Trophoblast cell (in vitro differentiated cells and primary cell): ENCODE results near the gene ATXN1.

Experiments used
- DNase-seq, 2 donors: peaks; one replicate each; pipeline ENCODE4 v3.0.0-alpha.2; 2016
- H2AFZ ChIP-seq: 2 replicates; pipeline ENCODE4 v1.6.1; 2013; ENCODE audit warnings: low read length, moderate library complexity, mild to moderate bottlenecking; ENCODE audit not compliant: insufficient read depth, poor library complexity
- H2AK5ac ChIP-seq: 2 replicates; pipeline ENCODE4 v1.6.1; 2013; ENCODE audit warnings: mild to moderate bottlenecking, low read length
- H2BK120ac ChIP-seq: 2 replicates; pipeline ENCODE4 v1.6.1; 2013; ENCODE audit warnings: low read length, mild to moderate bottlenecking, moderate library complexity; ENCODE audit not compliant: insufficient read depth, poor library complexity
- H2BK12ac ChIP-seq: 2 replicates; pipeline ENCODE4 v1.6.1; 2013; ENCODE audit warnings: mild to moderate bottlenecking, low read length, moderate library complexity
- H2BK5ac ChIP-seq: 2 replicates; pipeline ENCODE4 v1.6.1; 2013; ENCODE audit warnings: low read length, low read depth, moderate library complexity, mild to moderate bottlenecking; ENCODE audit not compliant: poor library complexity
- H3K14ac ChIP-seq: 2 replicates; pipeline ENCODE4 v1.6.1; 2013; ENCODE audit warnings: mild to moderate bottlenecking, low read length
- H3K18ac ChIP-seq: 2 replicates; pipeline ENCODE4 v1.6.1; 2013; ENCODE audit warnings: mild to moderate bottlenecking, low read length
- H3K23ac ChIP-seq: 2 replicates; pipeline ENCODE4 v1.6.1; 2013; ENCODE audit warnings: low read length
- H3K27ac ChIP-seq: 2 replicates; pipeline ENCODE4 v1.5.1; 2013; ENCODE audit warnings: low read depth, mild to moderate bottlenecking, inconsistent platforms, low read length, moderate library complexity
- H3K27me3 ChIP-seq: 2 replicates; pipeline ENCODE4 v1.6.1; 2013; ENCODE audit warnings: inconsistent platforms, mild to moderate bottlenecking, low read length, moderate library complexity; ENCODE audit not compliant: insufficient read depth
- H3K36me3 ChIP-seq, 2 experiments: 1 replicate in 1 of 2; 2 replicates in 1 of 2; pipeline ENCODE4 v1.6.1; 2013; ENCODE audit warnings: low read length in 2 of 2, mild to moderate bottlenecking in 2 of 2, moderate library complexity in 1 of 2; ENCODE audit not compliant: insufficient read depth in 2 of 2, control insufficient read depth in 1 of 2
- H3K4ac ChIP-seq: 2 replicates; pipeline ENCODE4 v1.6.1; 2013; ENCODE audit warnings: low read depth, mild to moderate bottlenecking, low read length, moderate library complexity
- H3K4me1 ChIP-seq, 2 experiments: 1 replicate in 1 of 2; 2 replicates in 1 of 2; pipeline ENCODE4 v1.6.1; 2013; ENCODE audit warnings: low read length in 2 of 2, mild to moderate bottlenecking in 2 of 2, moderate library complexity in 1 of 2; ENCODE audit not compliant: insufficient read depth in 2 of 2, control insufficient read depth in 1 of 2
- H3K4me2 ChIP-seq: 2 replicates; pipeline ENCODE4 v1.6.1; 2013; ENCODE audit warnings: inconsistent platforms, mild to moderate bottlenecking, low read length, moderate library complexity
- H3K4me3 ChIP-seq: 2 replicates; pipeline ENCODE4 v1.5.1; 2013; ENCODE audit warnings: mild to moderate bottlenecking, low read depth, low read length, inconsistent platforms
- H3K79me1 ChIP-seq: one replicate; pipeline ENCODE4 v1.6.1; 2013; ENCODE audit warnings: low read length
- H3K79me2 ChIP-seq: 2 replicates; pipeline ENCODE4 v1.6.1; 2013; ENCODE audit warnings: low read length, mild to moderate bottlenecking; ENCODE audit not compliant: control insufficient read depth, insufficient read depth, poor library complexity
- H3K9ac ChIP-seq: 2 replicates; pipeline ENCODE4 v1.6.1; 2013; ENCODE audit warnings: mild to moderate bottlenecking, low read length
- H3K9me3 ChIP-seq: 2 replicates; pipeline ENCODE4 v1.6.1; 2013; ENCODE audit warnings: low read depth, mild to moderate bottlenecking, control low read depth, inconsistent platforms, low read length; ENCODE audit not compliant: insufficient read depth
- H4K12ac ChIP-seq: 2 replicates; pipeline ENCODE4 v1.6.1; 2013; ENCODE audit warnings: low read depth, mild to moderate bottlenecking, low read length, moderate library complexity
- H4K8ac ChIP-seq: 2 replicates; pipeline ENCODE4 v1.6.1; 2013; ENCODE audit warnings: low read depth, mild to moderate bottlenecking, low read length, moderate library complexity
- H4K91ac ChIP-seq: one replicate; pipeline ENCODE4 v1.6.1; 2013; ENCODE audit warnings: low read depth, mild to moderate bottlenecking, low read length, moderate library complexity
- WGBS: extraction: QIAGEN DNeasy Blood & Tissue Kit; methylation state at CpG from one replicate; pipeline ENCODE4 v1.1.7; 2013; ENCODE audit warnings: missing lambda C conversion rate; ENCODE audit not compliant: insufficient read length, insufficient coverage; ENCODE audit errors: extremely low coverage; 5-methylcytosine and 5-hydroxymethylcytosine counted together

The ATXN1 gene

GRCh38 chr6:16511040-16511660 is 250.1 kb downstream of the ATXN1 start:
- no peak overlapping the region for H2AK5ac ChIP-seq
- no CpG with 5 or more reads among the region's 4 CpGs for WGBS

GRCh38 chr6:16510245-16510644 is 251.0 kb downstream of the ATXN1 start:
- Histone ChIP-seq H2AFZ (no peak overlapping the region), H3K27ac (no peak overlapping the region), H2BK5ac (no peak overlapping the region), H2AK5ac (no peak overlapping the region), H3K18ac (no peak overlapping the region), H2BK12ac (no peak overlapping the region), H3K36me3 (no peaks in the 10 kb centered on the region), H3K14ac (no peak overlapping the region), H3K79me1 (no peaks in the 10 kb centered on the region), H3K4me2 (no peak overlapping the region), H3K23ac (no peak overlapping the region), H3K9ac (no peak overlapping the region), H4K91ac (no peak overlapping the region), H2BK120ac (no peak overlapping the region), H3K4me3 (no peak overlapping the region), H4K8ac (no peak overlapping the region), H3K4ac (no peak overlapping the region), H3K9me3 (no peaks in the 10 kb centered on the region), H4K12ac (no peak overlapping the region), H3K27me3 (no peaks in the 10 kb centered on the region), H3K4me1 (peaks cover 8 to 10% of the 10 kb centered on the region in 2 experiments), H3K79me2 (no peaks in the 10 kb centered on the region)
- WGBS = no CpG with 5 or more reads among the region's 2 CpGs
- DNase-seq = no peak

More at GRCh38 chr6:16511040-16511660, 250.1 kb downstream of the ATXN1 start:
- Histone ChIP-seq H2AFZ (no peak overlapping the region), H3K27me3 (no peaks in the 10 kb centered on the region), H4K12ac (no peak overlapping the region), H2BK12ac (no peak overlapping the region), H3K9me3 (no peaks in the 10 kb centered on the region), H3K36me3 (no peaks in the 10 kb centered on the region), H3K14ac (no peak overlapping the region), H3K4ac (no peak overlapping the region), H3K79me1 (no peaks in the 10 kb centered on the region), H3K4me1 (peaks cover 8 to 10% of the 10 kb centered on the region in 2 experiments), H3K27ac (no peak overlapping the region), H3K4me3 (no peak overlapping the region), H2BK120ac (no peak overlapping the region), H3K23ac (no peak overlapping the region), H3K79me2 (no peaks in the 10 kb centered on the region), H3K18ac (no peak overlapping the region), H4K8ac (no peak overlapping the region), H3K4me2 (no peak overlapping the region), H2BK5ac (no peak overlapping the region), H3K9ac (no peak overlapping the region), H4K91ac (no peak overlapping the region)
- peak in 1 of 2 donors; percentile 55 for DNase-seq

GRCh38 chr6:16508959-16509358 is 252.3 kb downstream of the ATXN1 start:
- DNase-seq = no peak
- no peak overlapping the region for H3K27ac ChIP-seq
- no peak overlapping the region for H4K8ac ChIP-seq
- no peak overlapping the region for H2BK12ac ChIP-seq
- no peak overlapping the region for H2AK5ac ChIP-seq
- no peak overlapping the region for H3K4me2 ChIP-seq
- H3K4ac ChIP-seq = no peak overlapping the region
- H2AFZ ChIP-seq = no peak overlapping the region
- H3K27me3 ChIP-seq = no peaks in the 10 kb centered on the region
- H3K18ac ChIP-seq = no peak overlapping the region
- H3K9me3 ChIP-seq = no peaks in the 10 kb centered on the region
- H3K14ac ChIP-seq = no peak overlapping the region
- H3K36me3 ChIP-seq = no peaks in the 10 kb centered on the region
- H3K4me3 ChIP-seq = no peak overlapping the region
- no peaks in the 10 kb centered on the region for H3K79me1 ChIP-seq
- no CpG with 5 or more reads among the region's 1 CpG for whole genome bisulfite sequencing
- H3K9ac ChIP-seq = no peak overlapping the region
- H3K4me1 ChIP-seq = peaks cover 6 to 7% of the 10 kb centered on the region in 2 experiments
- H2BK120ac ChIP-seq = no peak overlapping the region
- no peaks in the 10 kb centered on the region for H3K79me2 ChIP-seq
- H4K91ac ChIP-seq = no peak overlapping the region
- no peak overlapping the region for H4K12ac ChIP-seq
- H3K23ac ChIP-seq = no peak overlapping the region
- no peak overlapping the region for H2BK5ac ChIP-seq

- no CpG with 5 or more reads among the region's 9 CpGs for WGBS
- no peak overlapping the region for H3K18ac ChIP-seq
- H3K79me2 ChIP-seq = no peaks in the 10 kb centered on the region
- DNase-seq = no peak
- no peak overlapping the region for H3K4me3 ChIP-seq
- H3K36me3 ChIP-seq = no peaks in the 10 kb centered on the region
- no peak overlapping the region for H2AFZ ChIP-seq
- H2AK5ac ChIP-seq = no peak overlapping the region
- H4K12ac ChIP-seq = no peak overlapping the region
- H3K9me3 ChIP-seq = no peaks in the 10 kb centered on the region
- H3K27me3 ChIP-seq = no peaks in the 10 kb centered on the region
- no peak overlapping the region for H3K4me2 ChIP-seq
- H3K14ac ChIP-seq = no peak overlapping the region
- H3K79me1 ChIP-seq = no peaks in the 10 kb centered on the region
- H2BK5ac ChIP-seq = no peak overlapping the region
- H3K4me1 ChIP-seq = no peaks in the 10 kb centered on the region
- H3K27ac ChIP-seq = no peak overlapping the region
- H2BK12ac ChIP-seq = no peak overlapping the region
- no peak overlapping the region for H4K8ac ChIP-seq
- H2BK120ac ChIP-seq = no peak overlapping the region
- H4K91ac ChIP-seq = no peak overlapping the region
- no peak overlapping the region for H3K9ac ChIP-seq
- H3K4ac ChIP-seq = no peak overlapping the region
- H3K23ac ChIP-seq = no peak overlapping the region
Observed at GRCh38 chr6:16505711-16506357, 255.4 kb downstream of the ATXN1 start.
